DND-41 (cell line): ENCODE results near the gene LCOR.

Experiments
- EZH2 ChIP-seq: IDR thresholded peaks from 3 replicates; pipeline ENCODE4 v1.6.1; 2012; ENCODE audit warnings: borderline replicate concordance, low read depth, mild to moderate bottlenecking, moderate library complexity, low read length, inconsistent platforms; ENCODE audit not compliant: severe bottlenecking
- TF ChIP-seq, protein P1 (sequence below): IDR thresholded peaks from 2 replicates; pipeline ENCODE4 v1.5.1; 2012; ENCODE audit warnings: borderline replicate concordance, low read length, moderate library complexity, mild to moderate bottlenecking; ENCODE audit not compliant: poor library complexity, severe bottlenecking; ENCODE audit errors: extremely low read depth

DNA sequence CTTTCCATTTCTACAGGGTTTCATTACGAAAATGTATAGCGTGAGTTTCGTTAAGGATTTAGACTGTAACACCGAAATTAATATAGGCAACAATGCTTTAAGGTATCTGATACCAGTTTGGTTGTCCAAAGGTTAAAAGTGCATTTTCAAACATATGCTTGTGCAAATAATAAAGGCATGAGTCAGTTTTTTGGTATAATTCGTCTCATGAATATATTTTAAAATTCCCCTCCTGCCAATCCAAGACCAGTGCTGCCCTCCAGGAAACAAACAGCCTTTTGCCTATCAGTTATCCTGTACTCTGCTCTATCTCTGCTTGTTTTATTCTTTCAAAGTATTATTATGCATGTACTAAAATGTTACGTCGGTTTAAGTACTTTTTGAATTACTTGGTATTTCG is 2.0 kb downstream of the LCOR start:
- TF ChIP-seq, protein P1, sequence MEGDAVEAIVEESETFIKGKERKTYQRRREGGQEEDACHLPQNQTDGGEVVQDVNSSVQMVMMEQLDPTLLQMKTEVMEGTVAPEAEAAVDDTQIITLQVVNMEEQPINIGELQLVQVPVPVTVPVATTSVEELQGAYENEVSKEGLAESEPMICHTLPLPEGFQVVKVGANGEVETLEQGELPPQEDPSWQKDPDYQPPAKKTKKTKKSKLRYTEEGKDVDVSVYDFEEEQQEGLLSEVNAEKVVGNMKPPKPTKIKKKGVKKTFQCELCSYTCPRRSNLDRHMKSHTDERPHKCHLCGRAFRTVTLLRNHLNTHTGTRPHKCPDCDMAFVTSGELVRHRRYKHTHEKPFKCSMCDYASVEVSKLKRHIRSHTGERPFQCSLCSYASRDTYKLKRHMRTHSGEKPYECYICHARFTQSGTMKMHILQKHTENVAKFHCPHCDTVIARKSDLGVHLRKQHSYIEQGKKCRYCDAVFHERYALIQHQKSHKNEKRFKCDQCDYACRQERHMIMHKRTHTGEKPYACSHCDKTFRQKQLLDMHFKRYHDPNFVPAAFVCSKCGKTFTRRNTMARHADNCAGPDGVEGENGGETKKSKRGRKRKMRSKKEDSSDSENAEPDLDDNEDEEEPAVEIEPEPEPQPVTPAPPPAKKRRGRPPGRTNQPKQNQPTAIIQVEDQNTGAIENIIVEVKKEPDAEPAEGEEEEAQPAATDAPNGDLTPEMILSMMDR = no peak
- no peak for TF ChIP-seq EZH2
